Breast epithelium (tissue), 3 donors: ENCODE measurements around the gene ABCA1.

Experiments
- CTCF ChIP-seq, 3 donors: fragments of 450-650 bp; IDR thresholded peaks; one replicate each; pipeline ENCODE4 v1.5.1; 2016 to 2017; ENCODE audit warnings: antibody characterized with exemption in 3 of 3, mild to moderate bottlenecking in 3 of 3, moderate library complexity in 3 of 3
- POLR2A ChIP-seq: fragments of 450-650 bp; IDR thresholded peaks from one replicate; pipeline ENCODE4 v1.6.1; 2016; ENCODE audit warnings: antibody characterized with exemption, mild to moderate bottlenecking, moderate library complexity
- POLR2AphosphoS5 ChIP-seq, 3 donors: sonication (generic); formaldehyde crosslinking; IDR thresholded peaks; one replicate each; pipeline ENCODE4 v1.6.1; 2017; ENCODE audit warnings: antibody characterized with exemption in 3 of 3

GRCh38 chr9:104861397-104861796 is 66.6 kb downstream of the ABCA1 start:
- TF ChIP-seq CTCF (IDR thresholded peaks at IDR 0.05) (no peak), POLR2A (no peak), POLR2AphosphoS5 (IDR thresholded peaks at IDR 0.05) (no peak)
